Spleen (tissue), 13 donors: Measurements from ENCODE around the gene STK4. TPM values are rescaled to one million over a fixed set of nuclear protein-coding genes. Genes with fewer than 3 reads are reported as not detected.
A peak's percentile ranks its signal among the peaks of the same experiment; 100 is the strongest.

Experiments
- DNase-seq: peaks from one replicate; pipeline ENCODE4 v3.0.0-alpha.2; 2020
- H3K27ac ChIP-seq, 8 donors: fragments of 200-600 bp; sonication (generic) in 7 of 8; 1 replicate in 4 of 8; 2 replicates in 4 of 8; pipeline versions ENCODE4 v1.5.0 to v1.8.0; 2016 to 2021; ENCODE audit warnings: inconsistent platforms in 4 of 8, mild to moderate bottlenecking in 4 of 8, moderate library complexity in 1 of 8
- H3K27me3 ChIP-seq, 7 donors: fragments of 200-600 bp; sonication (generic) in 6 of 7; replicated peaks in 1 of 7; 1 replicate in 4 of 7; 2 replicates in 3 of 7; pipeline versions ENCODE4 v1.5.0 to v1.8.0; 2016 to 2021; ENCODE audit warnings: inconsistent platforms in 3 of 7, mild to moderate bottlenecking in 1 of 7
- H3K36me3 ChIP-seq, 6 donors: fragments of 200-600 bp; sonication (generic) in 5 of 6; 1 replicate in 4 of 6; 2 replicates in 2 of 6; pipeline versions ENCODE4 v1.5.0 to v1.8.0; 2016 to 2021; ENCODE audit warnings: inconsistent platforms in 2 of 6
- H3K4me1 ChIP-seq, 6 donors: fragments of 200-600 bp; sonication (generic) in 5 of 6; 1 replicate in 3 of 6; 2 replicates in 3 of 6; pipeline versions ENCODE4 v1.5.0 to v1.8.0; 2016 to 2021; ENCODE audit warnings: inconsistent platforms in 3 of 6
- H3K4me3 ChIP-seq, 8 donors: fragments of 200-600 bp; sonication (generic) in 7 of 8; 1 replicate in 4 of 8; 2 replicates in 4 of 8; pipeline versions ENCODE4 v1.5.0 to v1.8.0; 2016 to 2021; ENCODE audit warnings: inconsistent platforms in 4 of 8, mild to moderate bottlenecking in 4 of 8, moderate library complexity in 2 of 8
- H3K9me3 ChIP-seq, 8 donors: fragments of 200-600 bp; sonication (generic) in 7 of 8; 1 replicate in 4 of 8; 2 replicates in 4 of 8; pipeline versions ENCODE4 v1.5.0 to v1.8.0; 2016 to 2021; ENCODE audit warnings: inconsistent platforms in 4 of 8
- CTCF ChIP-seq, 11 experiments: fragments of 200-600 bp in 7 of 11; fragments of 450-650 bp in 4 of 11; sonication (generic) in 4 of 11; IDR thresholded peaks in 8 of 11; conservative IDR thresholded peaks in 3 of 11; 1 replicate in 7 of 11; 2 replicates in 4 of 11; pipeline versions ENCODE4 v1.4.0 to v1.8.0; 2016 to 2021; ENCODE audit warnings: antibody characterized with exemption in 11 of 11, inconsistent platforms in 4 of 11, mild to moderate bottlenecking in 1 of 11
- POLR2A ChIP-seq, 3 donors: fragments of 450-650 bp; IDR thresholded peaks; one replicate each; pipeline ENCODE4 v1.5.1; 2017; ENCODE audit warnings: antibody characterized with exemption in 3 of 3, mild to moderate bottlenecking in 1 of 3
- POLR2AphosphoS5 ChIP-seq, 3 donors: sonication (generic); formaldehyde crosslinking; IDR thresholded peaks; one replicate each; pipeline ENCODE4 v1.5.1; 2017; ENCODE audit warnings: antibody characterized with exemption in 3 of 3
- WGBS, 5 donors: extraction: QIAGEN DNeasy Blood & Tissue Kit in 3 of 5; methylation state at CpG; one replicate each; pipeline versions ENCODE4 v1.1.5 to v1.1.7; 2013 to 2018; 5-methylcytosine and 5-hydroxymethylcytosine counted together
- intact Hi-C: fragments of 100-400 bp; cut with DNase I; formaldehyde crosslinking; loops from one replicate; pipeline ENCODE4 v1.15.0; 2023; ENCODE audit warnings: low total_unique reads
- long read RNA-seq, 2 donors: transcript quantifications; one replicate each; lab custom pipeline, GENCODE V29; 2026
- polyA plus RNA-seq, 3 donors: library from polyadenylated mRNA; stranded (reverse); fragments of 200-250 nt; gene quantifications; one replicate each; pipeline ENCODE4 v1.2.1, GENCODE V29; 2013
- total RNA-seq, 7 donors: library from RNA; depleted of rRNA in 3 of 7; stranded (reverse); fragments of >200 nt in 3 of 7; fragmentation: NEBNext Ultra II Directional in 4 of 7; extraction: Animal tissue kit (Norgen Biotek cat#: 25700) in 4 of 7; gene quantifications; one replicate each; pipeline versions ENCODE4 v1.1.0 to v1.2.1, GENCODE V29; 2016 to 2021
- donor health status: healthy with polysubstance abuse.
- donor health status: DM: no; HTN: no; CAD: no; lungs with moderate emphysema.
- donor health status: DM: no; HTN: no; CAD: no.
- donor health status: Bipolar disorder and iron deficiency.
- donor health status: healthy.
- donor health status: DM: no; HTN: no; CAD: no.
- donor health status: DM: yes; HTN: yes; CAD: no.

The STK4 gene
- total RNA-seq (100 to 1,000 TPM; 115 to 241 (median 130) TPM), polyA plus RNA-seq (10 to 100 TPM; 19.0 to 26.5 (median 19.7) TPM)
- long read RNA-seq, donor 1, partial matches to known transcripts = 7 of 8 reads
- long read RNA-seq, donor 1, other reads (novel, unspliced or antisense) = 0 of 8 reads
- long read RNA-seq, donor 2, full-length matches to known transcripts = 1 of 1 reads
- long read RNA-seq, donor 2, partial matches to known transcripts = 0 of 1 reads
- long read RNA-seq, donor 2, other reads (novel, unspliced or antisense) = 0 of 1 reads

- intact Hi-C loops = no loop called here
- TF ChIP-seq POLR2A (IDR thresholded peaks at IDR 0.05) = peak; percentile 68 to 79 (median 69)
- TF ChIP-seq POLR2AphosphoS5 (IDR thresholded peaks at IDR 0.05) = peak; percentile 98 to 100 (median 99)
- TF ChIP-seq CTCF (IDR thresholded peaks at IDR 0.05 in 8 of 11, conservative IDR thresholded peaks at IDR 0.05 in 3 of 11) = peak; percentile 38 to 84 (median 69)
- WGBS, 5 donors = 1 to 2% (median 1%) methylated on average over 42 to 68 of the region's 68 CpGs
These were observed at the start of gene STK4 for GRCh38 chr20:44966030-44966961. STK4 (plus strand) TSS chr20:44966512; CDS start chr20:44966569, 57 bp downstream.

GRCh38 chr20:44916586-44916985 is 49.7 kb upstream of the STK4 start:
- 95 to 97% (median 95%) methylated on average over 12 of the region's 12 CpGs for WGBS, 5 donors
- H3K27me3 ChIP-seq = no peaks in the 10 kb centered on the region
- intact Hi-C loops = no loop called here
- H3K9me3 ChIP-seq = no peaks in the 10 kb centered on the region
- H3K27ac ChIP-seq = no peak overlapping the region
- no peak overlapping the region for H3K4me3 ChIP-seq
- DNase-seq = no peak
- peaks cover 0 to 1% (median 0%) of the 10 kb centered on the region in 6 donors for H3K4me1 ChIP-seq
- H3K36me3 ChIP-seq = peaks cover 0 to 71% (median 2%) of the 10 kb centered on the region in 6 donors
- TF ChIP-seq POLR2AphosphoS5 (IDR thresholded peaks at IDR 0.05) (no peak), CTCF (IDR thresholded peaks at IDR 0.05 in 8 of 11, conservative IDR thresholded peaks at IDR 0.05 in 3 of 11) (no peak), POLR2A (IDR thresholded peaks at IDR 0.05) (no peak)

More at GRCh38 chr20:44966030-44966961, at the start of gene STK4:
- peaks cover 18 to 79% (median 46%) of the 10 kb centered on the region in 6 donors for H3K4me1 ChIP-seq
- H3K27me3 ChIP-seq = no peaks in the 10 kb centered on the region
- peak within 1 kb of the TSS; percentile 69 to 90 (median 84) for H3K4me3 ChIP-seq
- peak; percentile 99 for DNase-seq
- no peaks in the 10 kb centered on the region for H3K36me3 ChIP-seq
- H3K9me3 ChIP-seq = no peaks in the 10 kb centered on the region
- peak within 1 kb of the TSS; percentile 78 to 97 (median 92) for H3K27ac ChIP-seq

GRCh38 chr20:44917399-44917798 is 48.9 kb upstream of the STK4 start:
- WGBS, 5 donors = 91 to 98% (median 93%) methylated on average over 2 of the region's 2 CpGs
- no peak for DNase-seq
- no peak overlapping the region for H3K27ac ChIP-seq
- no peaks in the 10 kb centered on the region for H3K4me1 ChIP-seq
- H3K36me3 ChIP-seq = peaks cover 0 to 78% (median 4%) of the 10 kb centered on the region in 6 donors
- no peaks in the 10 kb centered on the region for H3K27me3 ChIP-seq
- no peaks in the 10 kb centered on the region for H3K9me3 ChIP-seq
- H3K4me3 ChIP-seq = no peak overlapping the region
- intact Hi-C loops = no loop called here
- TF ChIP-seq POLR2AphosphoS5 (IDR thresholded peaks at IDR 0.05) (no peak), POLR2A (IDR thresholded peaks at IDR 0.05) (no peak), CTCF (IDR thresholded peaks at IDR 0.05 in 8 of 11, conservative IDR thresholded peaks at IDR 0.05 in 3 of 11) (no peak)

- TF ChIP-seq POLR2AphosphoS5 (IDR thresholded peaks at IDR 0.05) (no peak), CTCF (IDR thresholded peaks at IDR 0.05 in 8 of 11, conservative IDR thresholded peaks at IDR 0.05 in 3 of 11) (no peak), POLR2A (IDR thresholded peaks at IDR 0.05) (no peak)
- no peak overlapping the region for H3K27ac ChIP-seq
- no peaks in the 10 kb centered on the region for H3K9me3 ChIP-seq
- H3K4me1 ChIP-seq = no peaks in the 10 kb centered on the region
- WGBS, 5 donors = 95 to 99% (median 96%) methylated on average over 3 of the region's 3 CpGs
- peaks cover 0 to 78% (median 8%) of the 10 kb centered on the region in 6 donors for H3K36me3 ChIP-seq
- H3K4me3 ChIP-seq = no peak overlapping the region
- no peaks in the 10 kb centered on the region for H3K27me3 ChIP-seq
- intact Hi-C loops = no loop called here
- DNase-seq = no peak
These were observed 48.0 kb upstream of the STK4 start for GRCh38 chr20:44918342-44918741.
